Measurements from ENCODE around the gene ABHD14A.

The ABHD14A gene

DNA sequence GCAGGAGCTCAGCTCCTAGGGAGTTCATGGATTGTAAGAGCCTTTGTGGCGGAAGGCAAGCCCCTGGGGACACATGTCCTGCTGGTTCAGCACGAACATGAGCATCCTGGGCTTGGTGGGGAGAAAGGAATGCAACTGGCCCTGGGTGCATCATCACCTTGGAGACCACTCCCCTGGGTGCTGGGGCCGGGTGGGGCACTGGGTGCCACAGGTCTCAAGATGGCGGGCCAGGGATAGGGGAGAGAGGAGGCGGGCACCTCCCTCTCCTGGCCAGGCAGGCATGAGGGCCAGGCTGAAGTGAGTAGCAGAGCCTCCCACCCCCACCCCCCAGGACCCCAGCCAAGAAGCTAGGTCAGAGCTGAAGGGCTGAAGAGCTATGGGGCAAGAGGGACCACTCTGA is 8.4 kb upstream of the ABHD14A start:
- Histone ChIP-seq H3K4me2 (ENCODE audit: low read length, poor library complexity, severe bottlenecking) (peak overlapping the region; percentile 55), H3K18ac (ENCODE audit: low read depth in 1 of 2, low read length in 2 of 2) (peak overlapping the region; percentile 4 to 88), H3K27ac (ENCODE audit: low read length, poor library complexity, severe bottlenecking) (no peak overlapping the region), H4K91ac (ENCODE audit: low read length) (peak overlapping the region; percentile 5), H3K4ac (ENCODE audit: low read depth in 1 of 2, low read length in 2 of 2) (peak overlapping the region; percentile 64 to 65), H3K4me1 (ENCODE audit: control insufficient read depth, insufficient read depth, low read depth, low read length) (peaks cover 41% of the 10 kb centered on the region), H2BK15ac (ENCODE audit: low read depth, poor library complexity, severe bottlenecking) (no peak overlapping the region), H3K4me3 (ENCODE audit: insufficient read depth in 1 of 2, low read depth in 1 of 2, low read length in 2 of 2) (peak overlapping the region; percentile 66 to 92), H3K36me3 (ENCODE audit: control insufficient read depth in 1 of 2, insufficient read depth in 2 of 2, low read depth in 1 of 2, low read length in 2 of 2) (peaks cover 17 to 21% of the 10 kb centered on the region in 2 experiments), H2BK120ac (ENCODE audit: low read depth, low read length) (no peak overlapping the region), H3K14ac (ENCODE audit: low read length in 2 of 2) (peak overlapping the region in 1 of 2 experiments; percentile 89), H3K23ac (ENCODE audit: low read length in 2 of 2) (no peak overlapping the region), H3K27me3 (ENCODE audit: control insufficient read depth in 1 of 2, insufficient read depth in 1 of 2, low read length in 2 of 2) (no peaks in the 10 kb centered on the region), H2BK12ac (ENCODE audit: low read length in 2 of 2) (peak overlapping the region in 1 of 2 experiments; percentile 85), H2AFZ (ENCODE audit: low read depth, low read length) (peak overlapping the region; percentile 3), H2AK5ac (ENCODE audit: low read length, severe bottlenecking) (no peak overlapping the region), H3K9ac (ENCODE audit: low read length) (peak overlapping the region; percentile 91), H2BK5ac (ENCODE audit: low read depth, low read length, poor library complexity, severe bottlenecking) (no peak overlapping the region), H3K79me1 (replicated peaks; ENCODE audit: low read length, poor library complexity, severe bottlenecking) (peaks cover 29% of the 10 kb centered on the region), H4K8ac (ENCODE audit: low read length) (peak overlapping the region; percentile 50), H3K9me3 (ENCODE audit: control insufficient read depth, low read length) (no peaks in the 10 kb centered on the region)
- 80% methylated on average over 4 of the region's 5 CpGs for WGBS
- DNase-seq = no peak

GRCh38 chr3:51966922-51967383 is 7.9 kb upstream of the ABHD14A start:
- Histone ChIP-seq H3K4me1 (ENCODE audit: control insufficient read depth, insufficient read depth, low read depth, low read length) (peaks cover 38% of the 10 kb centered on the region), H2BK15ac (ENCODE audit: low read depth, poor library complexity, severe bottlenecking) (peak overlapping the region; percentile 84), H3K9me3 (ENCODE audit: control insufficient read depth, low read length) (no peaks in the 10 kb centered on the region), H3K27me3 (ENCODE audit: control insufficient read depth in 1 of 2, insufficient read depth in 1 of 2, low read length in 2 of 2) (no peaks in the 10 kb centered on the region), H3K18ac (ENCODE audit: low read depth in 1 of 2, low read length in 2 of 2) (peak overlapping the region; percentile 70 to 88), H3K27ac (ENCODE audit: low read length, poor library complexity, severe bottlenecking) (no peak overlapping the region), H3K14ac (ENCODE audit: low read length in 2 of 2) (peak overlapping the region in 1 of 2 experiments; percentile 89), H2AFZ (ENCODE audit: low read depth, low read length) (peak overlapping the region; percentile 3), H2AK5ac (ENCODE audit: low read length, severe bottlenecking) (peak overlapping the region; percentile 8), H4K8ac (ENCODE audit: low read length) (no peak overlapping the region), H3K4me2 (ENCODE audit: low read length, poor library complexity, severe bottlenecking) (peak overlapping the region; percentile 55), H3K4ac (ENCODE audit: low read depth in 1 of 2, low read length in 2 of 2) (peak overlapping the region; percentile 7 to 65), H3K79me1 (replicated peaks; ENCODE audit: low read length, poor library complexity, severe bottlenecking) (peaks cover 27% of the 10 kb centered on the region), H4K91ac (ENCODE audit: low read length) (peak overlapping the region; percentile 5), H2BK120ac (ENCODE audit: low read depth, low read length) (no peak overlapping the region), H3K36me3 (ENCODE audit: control insufficient read depth in 1 of 2, insufficient read depth in 2 of 2, low read depth in 1 of 2, low read length in 2 of 2) (peaks cover 19% of the 10 kb centered on the region in 2 experiments), H2BK12ac (ENCODE audit: low read length in 2 of 2) (peak overlapping the region; percentile 38 to 85), H2BK5ac (ENCODE audit: low read depth, low read length, poor library complexity, severe bottlenecking) (no peak overlapping the region), H3K4me3 (ENCODE audit: insufficient read depth in 1 of 2, low read depth in 1 of 2, low read length in 2 of 2) (peak overlapping the region; percentile 66 to 92), H3K23ac (ENCODE audit: low read length in 2 of 2) (peak overlapping the region in 1 of 2 experiments; percentile 23), H3K9ac (ENCODE audit: low read length) (peak overlapping the region; percentile 91)
- DNase-seq = no peak
- WGBS = 10% methylated on average over 24 of the region's 33 CpGs

GRCh38 chr3:51967384-51968169 is 7.3 kb upstream of the ABHD14A start, which contains the start of gene PCBP4:
TSS of gene PCBP4 (minus strand) at chr3:51967454. CDS start at chr3:51961240, 6,214 bp downstream.
- peak within 1 kb of the TSS; percentile 91 for H2BK15ac ChIP-seq (ENCODE audit: low read depth, poor library complexity, severe bottlenecking)
- H3K9me3 ChIP-seq (ENCODE audit: control insufficient read depth, low read length) = no peaks in the 10 kb centered on the region
- peak within 1 kb of the TSS; percentile 85 for H4K8ac ChIP-seq (ENCODE audit: low read length)
- peak within 1 kb of the TSS; percentile 67 to 93 for H3K14ac ChIP-seq (ENCODE audit: low read length in 2 of 2)
- H2AK5ac ChIP-seq (ENCODE audit: low read length, severe bottlenecking) = peak within 1 kb of the TSS; percentile 8
- peak within 1 kb of the TSS; percentile 91 for H3K9ac ChIP-seq (ENCODE audit: low read length)
- H3K36me3 ChIP-seq (ENCODE audit: control insufficient read depth in 1 of 2, insufficient read depth in 2 of 2, low read depth in 1 of 2, low read length in 2 of 2) = peaks cover 19% of the 10 kb centered on the region in 2 experiments
- peak within 1 kb of the TSS; percentile 89 for H4K91ac ChIP-seq (ENCODE audit: low read length)
- peak within 1 kb of the TSS; percentile 79 to 92 for H3K4me3 ChIP-seq (ENCODE audit: insufficient read depth in 1 of 2, low read depth in 1 of 2, low read length in 2 of 2)
- H3K4me1 ChIP-seq (ENCODE audit: control insufficient read depth, insufficient read depth, low read depth, low read length) = peaks cover 38% of the 10 kb centered on the region
- no peak within 1 kb of the TSS for H2BK5ac ChIP-seq (ENCODE audit: low read depth, low read length, poor library complexity, severe bottlenecking)
- peak; percentile 54 for DNase-seq
- H2BK12ac ChIP-seq (ENCODE audit: low read length in 2 of 2) = peak within 1 kb of the TSS; percentile 38 to 85
- peaks cover 27% of the 10 kb centered on the region for H3K79me1 ChIP-seq (replicated peaks; ENCODE audit: low read length, poor library complexity, severe bottlenecking)
- H2BK120ac ChIP-seq (ENCODE audit: low read depth, low read length) = peak within 1 kb of the TSS; percentile 87
- H3K18ac ChIP-seq (ENCODE audit: low read depth in 1 of 2, low read length in 2 of 2) = peak within 1 kb of the TSS; percentile 90 to 92
- no peak within 1 kb of the TSS for H3K27ac ChIP-seq (ENCODE audit: low read length, poor library complexity, severe bottlenecking)
- H3K23ac ChIP-seq (ENCODE audit: low read length in 2 of 2) = peak within 1 kb of the TSS in 1 of 2 experiments; percentile 23
- peak within 1 kb of the TSS; percentile 93 to 94 for H3K4ac ChIP-seq (ENCODE audit: low read depth in 1 of 2, low read length in 2 of 2)
- no peaks in the 10 kb centered on the region for H3K27me3 ChIP-seq (ENCODE audit: control insufficient read depth in 1 of 2, insufficient read depth in 1 of 2, low read length in 2 of 2)
- H2AFZ ChIP-seq (ENCODE audit: low read depth, low read length) = peak within 1 kb of the TSS; percentile 24
- under 1% methylated on average over 42 of the region's 90 CpGs for WGBS
- H3K4me2 ChIP-seq (ENCODE audit: low read length, poor library complexity, severe bottlenecking) = peak within 1 kb of the TSS; percentile 86

GRCh38 chr3:51968170-51968775 is 6.6 kb upstream of the ABHD14A start:
- Histone ChIP-seq H2BK12ac (ENCODE audit: low read length in 2 of 2) (no peak overlapping the region), H2BK5ac (ENCODE audit: low read depth, low read length, poor library complexity, severe bottlenecking) (no peak overlapping the region), H4K8ac (ENCODE audit: low read length) (peak overlapping the region; percentile 85), H3K4me3 (ENCODE audit: insufficient read depth in 1 of 2, low read depth in 1 of 2, low read length in 2 of 2) (peak overlapping the region; percentile 79 to 81), H3K27ac (ENCODE audit: low read length, poor library complexity, severe bottlenecking) (no peak overlapping the region), H3K4ac (ENCODE audit: low read depth in 1 of 2, low read length in 2 of 2) (peak overlapping the region; percentile 93 to 94), H3K9ac (ENCODE audit: low read length) (peak overlapping the region; percentile 82), H3K9me3 (ENCODE audit: control insufficient read depth, low read length) (no peaks in the 10 kb centered on the region), H3K79me1 (replicated peaks; ENCODE audit: low read length, poor library complexity, severe bottlenecking) (peaks cover 27% of the 10 kb centered on the region), H2BK120ac (ENCODE audit: low read depth, low read length) (peak overlapping the region; percentile 87), H2AK5ac (ENCODE audit: low read length, severe bottlenecking) (no peak overlapping the region), H3K36me3 (ENCODE audit: control insufficient read depth in 1 of 2, insufficient read depth in 2 of 2, low read depth in 1 of 2, low read length in 2 of 2) (peaks cover 15 to 19% of the 10 kb centered on the region in 2 experiments), H3K4me2 (ENCODE audit: low read length, poor library complexity, severe bottlenecking) (peak overlapping the region; percentile 86), H2BK15ac (ENCODE audit: low read depth, poor library complexity, severe bottlenecking) (peak overlapping the region; percentile 91), H3K4me1 (ENCODE audit: control insufficient read depth, insufficient read depth, low read depth, low read length) (peaks cover 40% of the 10 kb centered on the region), H3K18ac (ENCODE audit: low read depth in 1 of 2, low read length in 2 of 2) (peak overlapping the region; percentile 90 to 92), H3K27me3 (ENCODE audit: control insufficient read depth in 1 of 2, insufficient read depth in 1 of 2, low read length in 2 of 2) (no peaks in the 10 kb centered on the region), H3K14ac (ENCODE audit: low read length in 2 of 2) (peak overlapping the region in 1 of 2 experiments; percentile 67), H3K23ac (ENCODE audit: low read length in 2 of 2) (no peak overlapping the region), H2AFZ (ENCODE audit: low read depth, low read length) (no peak overlapping the region), H4K91ac (ENCODE audit: low read length) (peak overlapping the region; percentile 71)
- 50% methylated on average over 1 of the region's 11 CpGs for WGBS
- DNase-seq = no peak

Measured in mesenchymal stem cell (in vitro differentiated cells and primary cell).